GM19193 (cell line): ENCODE data around the gene IFNGR1.

Source experiments
- POLR2A ChIP-seq: IDR thresholded peaks from 4 replicates; pipeline ENCODE4 v1.6.1; 2011; ENCODE audit not compliant: insufficient read depth, insufficient read length; ENCODE audit errors: extremely low read depth

Gene IFNGR1

GRCh38 chr6:137161949-137162348 lies 57.2 kb downstream of the IFNGR1 start:
- no peak for TF ChIP-seq POLR2A

GRCh38 chr6:137160763-137161162 lies 58.4 kb downstream of the IFNGR1 start:
- no peak for TF ChIP-seq POLR2A

- TF ChIP-seq POLR2A = no peak
Observed at GRCh38 chr6:137159912-137160311, 59.3 kb downstream of the IFNGR1 start.

GRCh38 chr6:137157601-137158000 lies 61.6 kb downstream of the IFNGR1 start:
- TF ChIP-seq POLR2A = no peak

DNA sequence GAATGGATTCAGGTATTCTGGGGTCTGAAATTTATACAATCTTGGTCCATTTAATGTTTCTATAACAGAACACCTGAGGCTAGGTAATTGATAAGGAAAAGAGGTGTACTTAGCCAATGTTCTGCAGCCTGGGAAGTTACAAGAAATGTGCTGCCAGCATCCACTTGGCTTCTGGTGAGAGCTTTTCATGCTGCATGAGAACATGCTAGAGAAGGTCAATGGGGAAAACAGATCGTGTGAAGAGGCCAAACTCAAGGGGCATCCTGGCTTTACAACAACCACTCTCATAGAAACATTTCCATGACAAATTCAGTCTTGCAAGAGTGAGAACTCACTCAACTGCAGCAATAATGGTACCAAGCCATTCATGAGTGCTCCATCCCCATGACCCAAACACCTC lies 62.5 kb downstream of the IFNGR1 start:
- TF ChIP-seq POLR2A = no peak

- TF ChIP-seq POLR2A = no peak
Observed at GRCh38 chr6:137155830-137156229, 63.4 kb downstream of the IFNGR1 start.

DNA sequence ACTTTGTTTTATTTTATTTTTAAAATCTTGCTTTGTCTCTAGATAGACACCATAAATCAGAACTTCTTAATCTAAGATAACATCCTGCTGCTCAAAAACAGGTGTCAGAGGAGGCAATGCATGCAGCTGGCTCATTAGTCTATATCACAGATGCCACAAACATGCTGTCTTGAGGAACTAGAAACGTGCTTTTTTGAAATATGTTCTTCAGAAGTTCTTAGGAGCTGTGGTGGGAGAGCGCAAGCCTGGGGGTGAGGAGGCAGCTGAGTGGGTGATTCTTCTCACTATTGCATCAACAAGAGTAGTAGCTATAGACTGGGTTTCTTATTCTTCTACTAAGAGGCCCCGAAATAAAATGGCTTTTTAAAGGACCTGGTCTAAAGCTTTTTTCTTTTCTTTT lies 69.1 kb downstream of the IFNGR1 start:
- no peak for TF ChIP-seq POLR2A

DNA sequence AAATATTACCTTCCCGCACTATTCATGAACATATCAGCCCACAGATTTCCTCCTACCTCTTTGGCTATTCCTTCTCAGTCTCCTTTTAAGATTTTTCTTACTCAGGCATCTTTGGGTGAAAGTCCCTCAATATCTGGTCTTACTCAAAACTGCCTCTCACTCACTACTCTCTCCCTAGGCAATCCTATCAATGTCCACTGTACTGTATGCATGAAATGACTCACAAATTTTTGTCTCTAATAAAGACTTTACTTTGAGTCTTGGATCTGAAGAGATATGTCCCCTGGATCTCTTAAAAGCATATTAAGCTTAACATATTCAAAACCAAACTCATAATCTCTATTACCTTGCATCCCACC lies 70.2 kb downstream of the IFNGR1 start:
- no peak for TF ChIP-seq POLR2A

DNA sequence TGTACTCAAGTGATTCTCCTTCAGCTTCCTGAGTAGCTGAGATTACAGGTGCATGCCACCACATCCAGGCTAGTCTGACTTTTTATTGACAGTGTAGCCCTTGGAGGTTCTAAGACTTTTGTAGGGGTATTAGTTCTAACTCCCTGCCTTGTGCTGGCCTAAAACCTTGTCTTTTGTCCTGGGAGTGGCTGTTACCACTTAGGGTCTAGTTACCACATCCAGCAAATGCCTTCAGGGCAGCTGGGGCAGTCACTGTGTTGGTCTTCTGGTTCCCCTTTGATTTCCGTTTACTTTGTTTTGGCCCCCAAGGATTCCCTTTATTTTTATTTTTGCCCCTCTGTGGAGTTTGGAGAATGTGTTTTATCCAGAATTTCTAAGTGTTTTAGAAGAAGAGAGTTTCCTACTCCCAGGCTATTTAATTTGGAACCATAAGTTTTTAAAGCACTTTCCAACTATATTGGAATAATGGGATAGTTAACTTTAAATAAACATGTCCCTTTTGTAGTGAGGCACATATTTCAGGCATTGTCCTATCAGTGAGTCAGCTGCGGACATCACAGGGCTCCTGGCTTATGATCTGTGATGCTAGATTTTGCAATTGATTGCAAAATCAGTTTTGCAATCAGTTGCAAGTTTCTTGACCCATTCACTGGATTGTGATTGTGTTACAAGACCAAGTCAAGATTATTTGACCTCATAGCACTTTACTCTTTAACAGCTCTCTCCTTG lies 70.7 kb downstream of the IFNGR1 start:
- no peak for TF ChIP-seq POLR2A
